GM21717 (cell line): ENCODE results near the gene MXRA8.
"Not testable (repeated sequence)": the region's sequence is repeated elsewhere in the genome, so short reads cannot be mapped to it uniquely, and the experiment has no call there.

ENCODE experiments used
- ATAC-seq: cut with Tn5 transposase; IDR thresholded peaks from one replicate; pipeline ENCODE4 v1.9.1; 2021; ENCODE audit warnings: mild to moderate bottlenecking, moderate library complexity; ENCODE audit not compliant: unreplicated experiment

MXRA8 gene

GRCh38 chr1:1370094-1370493 lies 11.7 kb upstream of the MXRA8 start:
- not testable (repeated sequence) for ATAC-seq

GRCh38 chr1:1367315-1367714 lies 9.0 kb upstream of the MXRA8 start:
- no peak for ATAC-seq

DNA sequence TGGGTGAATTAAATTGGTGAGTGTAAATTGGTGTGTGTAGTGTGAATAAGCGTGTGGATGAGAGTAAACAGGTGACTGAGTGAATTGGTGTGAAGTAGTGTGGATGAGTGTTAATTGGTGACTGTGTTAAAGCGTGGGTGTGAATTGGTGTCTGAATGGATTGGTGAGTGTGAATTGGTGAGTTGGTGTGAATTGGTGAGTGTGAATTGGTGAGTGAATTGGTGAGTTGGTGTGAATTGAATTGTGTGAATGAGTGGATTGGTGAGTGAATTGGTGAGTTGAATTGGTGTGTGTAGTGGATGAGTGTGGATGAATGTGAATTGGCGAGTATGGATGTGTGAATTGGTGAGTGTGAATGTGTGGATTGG lies 8.3 kb upstream of the MXRA8 start:
- ATAC-seq: no peak

GRCh38 chr1:1365875-1366698 lies 7.7 kb upstream of the MXRA8 start:
- no peak for ATAC-seq

DNA sequence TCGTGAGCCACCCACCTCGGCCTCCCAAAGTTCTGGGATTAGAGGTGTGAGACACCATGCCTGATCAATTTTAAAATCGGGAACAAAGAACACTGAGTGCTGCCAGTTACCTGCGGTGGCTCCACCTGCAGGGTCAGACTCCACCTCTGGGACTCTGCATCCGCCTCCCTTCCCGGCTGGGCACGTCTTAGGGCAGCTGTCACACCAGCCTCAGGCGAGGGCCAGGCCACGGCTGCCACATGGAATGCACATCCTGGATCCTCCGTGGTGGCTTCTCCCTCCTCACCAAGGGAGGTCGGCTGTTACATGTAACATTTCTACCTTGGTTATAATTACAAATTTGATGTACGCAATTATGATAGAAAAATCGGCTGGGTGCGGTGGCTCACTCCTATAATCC lies 5.9 kb upstream of the MXRA8 start:
- ATAC-seq: no peak

DNA sequence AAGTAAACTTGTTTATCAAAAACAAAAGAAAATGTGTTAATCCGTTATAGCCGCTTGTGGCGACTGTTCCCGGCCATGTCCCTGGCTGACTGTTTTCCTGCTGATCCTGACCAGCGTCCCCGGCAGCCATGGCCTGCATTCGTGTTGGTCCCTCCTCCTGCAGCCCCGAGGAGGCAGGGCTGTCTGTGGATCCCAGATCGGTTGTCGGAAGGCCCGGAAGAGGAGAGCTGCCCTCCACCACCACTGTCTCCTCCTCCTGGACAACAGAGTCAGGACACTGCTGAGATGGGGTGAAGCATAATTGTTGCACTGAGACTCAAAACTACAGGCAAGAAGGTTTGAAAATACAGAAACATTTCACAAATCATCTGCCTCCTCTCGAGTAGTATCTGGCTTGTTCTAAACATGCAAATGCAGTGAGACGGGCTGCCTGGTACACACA lies 3.6 kb upstream of the MXRA8 start:
- no peak for ATAC-seq

DNA sequence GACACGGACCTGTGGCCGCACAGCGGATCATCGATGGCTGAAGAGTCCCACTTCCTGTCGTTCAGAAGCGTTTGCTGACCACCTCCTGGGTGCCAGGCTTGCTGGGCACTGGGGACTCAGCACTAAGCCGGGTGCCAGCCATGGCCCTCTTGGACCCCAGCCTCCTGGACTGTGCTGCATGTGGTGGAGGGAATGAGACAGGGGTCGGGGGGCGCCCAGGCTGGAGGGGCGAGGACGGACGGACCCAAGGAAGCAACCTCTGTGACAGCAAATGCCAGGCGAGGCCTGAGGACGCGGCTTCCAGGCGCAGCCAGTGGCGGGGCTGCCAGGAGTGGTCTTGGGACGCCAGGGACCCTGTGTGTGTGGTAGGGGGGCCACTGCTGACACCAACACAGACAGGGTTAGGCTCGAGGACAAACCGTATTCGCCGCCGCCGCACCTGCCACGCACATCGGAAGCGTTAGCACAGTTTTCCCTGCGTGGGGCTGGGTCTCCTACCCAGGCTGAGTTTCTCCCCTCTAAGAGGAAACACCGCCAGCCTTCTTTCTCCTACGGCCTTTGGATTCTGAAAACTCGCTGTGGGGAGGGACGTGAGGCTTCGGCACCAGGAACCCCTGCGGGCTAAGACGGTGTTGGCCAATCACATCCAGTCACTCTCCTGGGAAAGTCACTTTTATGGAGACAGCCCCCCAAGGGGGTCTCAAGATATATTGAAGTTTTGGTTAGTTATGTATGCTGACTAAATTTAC lies 3.1 kb upstream of the MXRA8 start:
- ATAC-seq: no peak

DNA sequence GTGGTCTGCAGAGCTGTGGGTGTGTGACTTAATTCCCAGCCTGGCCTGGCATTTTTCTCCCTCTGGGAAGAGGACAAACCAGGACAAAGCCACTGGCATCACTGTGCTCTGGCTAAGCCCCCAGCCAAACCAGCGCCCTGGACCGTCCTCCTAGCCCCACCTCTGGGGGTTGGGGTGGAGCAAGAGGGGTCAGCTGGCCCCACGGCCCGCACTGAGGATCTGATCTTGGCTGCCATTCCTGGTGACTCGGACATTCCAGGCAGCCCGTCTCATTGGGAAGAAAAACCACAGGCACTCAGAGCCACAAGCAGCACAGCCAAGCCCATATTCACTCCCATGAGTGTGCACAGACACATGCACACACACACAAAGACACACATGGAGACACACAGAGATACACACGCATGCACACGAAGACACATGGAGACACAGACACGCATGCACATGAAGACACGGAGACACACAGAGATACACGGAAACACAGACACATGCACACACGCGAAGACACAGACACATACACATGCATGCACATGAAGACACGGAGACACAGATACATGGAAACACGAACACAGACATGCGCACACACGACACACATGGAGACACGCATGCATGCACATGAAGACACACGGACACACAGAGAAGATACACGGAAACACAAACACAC lies 2.3 kb upstream of the MXRA8 start:
- no peak for ATAC-seq

DNA sequence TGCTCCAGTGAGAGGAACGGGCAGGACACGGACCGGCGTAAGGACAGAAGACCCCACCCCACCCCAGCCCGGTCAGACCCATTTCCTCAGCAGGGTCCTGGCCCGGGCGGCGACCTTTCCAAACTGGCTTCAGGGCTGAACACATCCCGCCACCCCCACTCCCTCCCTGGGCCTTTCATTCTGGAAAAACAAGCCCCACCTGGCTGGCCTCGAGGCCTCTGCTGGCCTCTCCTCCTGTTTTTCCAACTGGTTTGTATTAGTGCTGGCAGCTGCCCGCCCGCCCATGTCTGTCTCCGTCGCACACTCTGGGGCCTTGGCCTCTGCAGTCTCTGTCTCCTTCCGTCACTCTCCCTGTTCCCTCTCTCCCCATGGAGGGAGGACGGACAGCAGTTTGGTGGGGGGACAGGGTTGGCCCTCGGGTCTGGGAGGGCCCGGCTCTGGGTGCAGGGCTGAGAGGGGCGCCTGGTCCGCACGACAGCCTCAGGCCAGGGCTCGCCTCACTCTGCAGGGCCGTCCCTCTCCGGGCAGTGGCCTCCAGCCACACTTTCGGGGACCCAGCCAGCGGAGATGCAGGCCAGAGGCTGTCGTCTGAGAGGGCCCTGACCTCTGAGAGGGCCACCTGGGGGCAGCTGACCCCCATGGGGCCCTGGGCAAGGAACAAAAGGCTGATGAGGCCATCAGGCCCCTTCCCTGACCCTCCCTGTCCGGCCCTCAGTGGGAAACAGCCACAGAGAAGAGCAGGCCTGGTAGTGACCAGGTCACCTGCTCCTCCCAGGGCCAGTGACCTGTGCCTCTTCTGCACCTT lies 1.5 kb upstream of the MXRA8 start:
- no peak for ATAC-seq

DNA sequence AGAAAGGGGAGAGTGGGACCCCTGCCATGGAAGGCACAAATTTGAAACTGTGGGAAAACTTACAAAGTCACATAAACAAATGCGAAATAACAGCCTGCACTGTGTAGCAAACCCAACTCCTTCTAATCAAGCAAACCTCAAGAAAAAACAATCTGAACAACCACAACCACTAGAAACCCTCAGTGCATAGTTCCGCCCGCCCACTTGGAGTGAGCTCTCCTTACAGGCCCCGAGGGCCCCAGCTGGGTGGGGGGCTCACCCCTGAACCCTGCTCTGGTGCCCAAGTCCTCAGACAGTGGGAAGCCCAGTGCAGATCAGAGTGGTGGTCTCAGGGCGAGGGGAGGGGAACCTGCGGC lies 931 bp upstream of the MXRA8 start:
- no peak for ATAC-seq

- ATAC-seq: no peak
Observed at GRCh38 chr1:1357871-1358432, 403 bp downstream of the MXRA8 start.

DNA sequence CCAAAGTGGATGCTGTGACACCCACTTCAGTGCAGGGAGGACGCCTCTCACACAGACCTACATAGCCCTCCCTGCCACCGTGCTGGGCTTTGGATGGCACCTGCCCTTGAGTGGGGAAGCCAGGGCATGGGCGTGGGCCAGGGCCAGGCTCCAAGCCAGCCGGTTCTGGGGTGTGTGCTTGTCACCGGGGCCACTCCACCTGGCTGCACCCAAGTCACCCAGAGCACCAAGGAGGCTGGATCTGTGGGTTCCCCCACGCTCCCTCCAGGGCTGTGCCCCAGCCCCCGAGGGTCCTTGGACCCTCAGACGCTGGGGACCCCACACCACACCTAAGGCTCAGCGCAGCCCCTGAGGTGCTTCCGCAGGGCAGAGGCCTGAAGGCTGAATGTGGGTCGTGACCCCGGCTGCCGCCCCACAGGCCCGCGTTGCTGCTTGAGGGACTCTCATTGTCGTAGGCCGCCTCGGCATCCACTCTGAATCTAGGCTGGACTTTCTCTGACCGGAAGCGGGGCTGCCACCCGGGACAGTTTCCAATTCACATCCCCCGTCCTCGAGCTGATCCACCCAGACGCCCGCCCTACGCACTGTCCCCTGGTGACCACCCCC lies 1.5 kb downstream of the MXRA8 start:
- ATAC-seq: no peak

- no peak for ATAC-seq
Observed at GRCh38 chr1:1356166-1356795, 2.1 kb downstream of the MXRA8 start.

- ATAC-seq: no peak
Observed at GRCh38 chr1:1355416-1355815, 2.9 kb downstream of the MXRA8 start.

DNA sequence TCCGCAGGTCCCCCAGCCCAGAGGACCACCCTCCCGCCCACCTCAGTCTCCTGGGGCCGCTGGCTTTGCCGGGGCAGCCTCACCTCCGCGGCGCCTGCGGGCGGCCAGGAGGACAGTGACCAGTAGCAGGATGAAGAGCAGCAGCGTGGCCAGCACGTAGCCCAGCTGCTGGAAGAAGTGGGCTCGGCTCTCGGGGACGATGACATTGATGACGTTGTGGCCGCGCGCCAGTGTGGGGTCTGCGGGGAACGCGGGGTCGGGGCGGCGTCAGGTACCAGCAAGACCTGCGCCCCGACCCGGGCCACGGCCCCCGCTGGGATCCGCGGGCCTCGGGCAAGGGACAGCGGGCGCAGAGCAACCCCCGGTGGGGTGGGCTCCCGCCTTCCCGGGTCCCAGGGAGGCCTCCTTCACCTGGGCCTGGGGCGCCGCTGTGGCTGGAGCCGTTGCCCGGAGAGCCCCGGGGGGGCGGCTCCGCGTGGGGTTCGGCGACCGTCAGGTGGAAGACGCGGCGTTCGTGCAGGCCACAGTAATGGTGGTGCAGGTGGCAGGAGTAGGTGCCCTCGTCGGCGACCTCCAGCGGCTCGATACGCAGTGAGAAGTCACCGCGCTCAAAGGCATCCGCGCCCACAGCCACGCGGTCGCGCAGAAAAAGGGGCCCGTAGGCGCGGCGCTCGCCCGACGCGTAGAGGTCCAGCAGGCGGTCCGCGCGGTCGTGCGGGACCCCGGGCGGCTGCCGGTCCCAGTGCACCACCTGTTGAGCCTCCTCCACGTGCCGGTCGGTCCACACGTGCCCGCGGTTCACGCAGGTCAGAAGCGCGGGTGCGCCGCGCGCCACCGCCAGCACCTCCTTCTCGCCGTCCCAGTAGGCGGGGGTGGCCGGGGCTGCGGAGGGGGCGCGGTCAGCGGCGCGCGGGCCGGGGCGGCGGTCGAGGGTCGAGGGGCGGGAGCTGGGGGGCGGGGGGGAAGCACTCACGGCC lies 3.8 kb downstream of the MXRA8 start:
- ATAC-seq: no peak

- no peak for ATAC-seq
Observed at GRCh38 chr1:1353389-1354151, 4.8 kb downstream of the MXRA8 start.

GRCh38 chr1:1352786-1353388 lies 5.5 kb downstream of the MXRA8 start:
- ATAC-seq: no peak
